SK-N-SH treated with all-trans-retinoic acid at 6 μM for 48 hours (cell line): ENCODE measurements around the gene APOL2.

ENCODE experiments used
- ATAC-seq: fragments of 200-7000 bp; cut with Tn5 transposase; 3 replicates; pipeline ENCODE4 v1.9.1; 2020; ENCODE audit warnings: mild to moderate bottlenecking, moderate library complexity
- ARNTL ChIP-seq: fragments of 450-650 bp; formaldehyde crosslinking; IDR thresholded peaks from 2 replicates; pipeline ENCODE4 v1.5.0; 2020; ENCODE audit warnings: low read depth, mild to moderate bottlenecking, moderate library complexity, borderline replicate concordance
- BACH2 ChIP-seq: fragments of 250-450 bp; sonication (Bioruptor Pico); IDR thresholded peaks from 2 replicates; pipeline ENCODE4 v1.9.0; 2021; ENCODE audit warnings: mild to moderate bottlenecking, borderline replicate concordance
- GLIS3 ChIP-seq: fragments of 250-450 bp; sonication (Bioruptor Pico); IDR thresholded peaks from 2 replicates; pipeline ENCODE4 v1.5.0; 2020; ENCODE audit warnings: mild to moderate bottlenecking, moderate library complexity
- ISL1 ChIP-seq: fragments of 250-450 bp; sonication (Bioruptor Pico); IDR thresholded peaks from 2 replicates; pipeline ENCODE4 v2.1.2; 2022; ENCODE audit warnings: mild to moderate bottlenecking, moderate library complexity
- RARB ChIP-seq: fragments of 250-450 bp; sonication (Bioruptor Pico); IDR thresholded peaks from 2 replicates; pipeline ENCODE4 v1.8.0; 2021; ENCODE audit warnings: mild to moderate bottlenecking, moderate library complexity
- ZC3H10 ChIP-seq: fragments of 250-450 bp; sonication (Bioruptor Pico); IDR thresholded peaks from 2 replicates; pipeline ENCODE4 v1.5.1; 2021; ENCODE audit warnings: mild to moderate bottlenecking, moderate library complexity
- ZFP30 ChIP-seq: fragments of 450-650 bp; formaldehyde crosslinking; IDR thresholded peaks from 2 replicates; pipeline ENCODE4 v1.5.0; 2022; ENCODE audit warnings: mild to moderate bottlenecking, moderate library complexity
- ZNF565 ChIP-seq: fragments of 450-650 bp; formaldehyde crosslinking; conservative IDR thresholded peaks from 2 replicates; pipeline ENCODE4 v1.5.0; 2020; ENCODE audit warnings: low read depth, mild to moderate bottlenecking, moderate library complexity
- ZNF8 ChIP-seq: fragments of 450-650 bp; formaldehyde crosslinking; IDR thresholded peaks from 2 replicates; pipeline ENCODE4 v1.5.0; 2020; ENCODE audit warnings: mild to moderate bottlenecking, moderate library complexity
- TF ChIP-seq, protein P1 (sequence below): fragments of 250-450 bp; sonication (Bioruptor Pico); IDR thresholded peaks from 2 replicates; pipeline ENCODE4 v1.5.1; 2021; ENCODE audit warnings: mild to moderate bottlenecking, moderate library complexity
- TF ChIP-seq, protein P2 (sequence below): fragments of 250-450 bp; sonication (Bioruptor Pico); IDR thresholded peaks from 2 replicates; pipeline ENCODE4 v1.8.0; 2020; ENCODE audit warnings: mild to moderate bottlenecking, moderate library complexity, borderline replicate concordance
- TF ChIP-seq, protein P3 (sequence below): fragments of 250-450 bp; sonication (Bioruptor Pico); IDR thresholded peaks from 2 replicates; pipeline ENCODE4 v1.8.0; 2021; ENCODE audit warnings: low read depth, mild to moderate bottlenecking, moderate library complexity, borderline replicate concordance
- TF ChIP-seq, protein P4 (sequence below): fragments of 250-450 bp; sonication (Bioruptor Pico); IDR thresholded peaks from 2 replicates; pipeline ENCODE4 v1.5.0; 2020; ENCODE audit warnings: mild to moderate bottlenecking, moderate library complexity

APOL2 gene

DNA sequence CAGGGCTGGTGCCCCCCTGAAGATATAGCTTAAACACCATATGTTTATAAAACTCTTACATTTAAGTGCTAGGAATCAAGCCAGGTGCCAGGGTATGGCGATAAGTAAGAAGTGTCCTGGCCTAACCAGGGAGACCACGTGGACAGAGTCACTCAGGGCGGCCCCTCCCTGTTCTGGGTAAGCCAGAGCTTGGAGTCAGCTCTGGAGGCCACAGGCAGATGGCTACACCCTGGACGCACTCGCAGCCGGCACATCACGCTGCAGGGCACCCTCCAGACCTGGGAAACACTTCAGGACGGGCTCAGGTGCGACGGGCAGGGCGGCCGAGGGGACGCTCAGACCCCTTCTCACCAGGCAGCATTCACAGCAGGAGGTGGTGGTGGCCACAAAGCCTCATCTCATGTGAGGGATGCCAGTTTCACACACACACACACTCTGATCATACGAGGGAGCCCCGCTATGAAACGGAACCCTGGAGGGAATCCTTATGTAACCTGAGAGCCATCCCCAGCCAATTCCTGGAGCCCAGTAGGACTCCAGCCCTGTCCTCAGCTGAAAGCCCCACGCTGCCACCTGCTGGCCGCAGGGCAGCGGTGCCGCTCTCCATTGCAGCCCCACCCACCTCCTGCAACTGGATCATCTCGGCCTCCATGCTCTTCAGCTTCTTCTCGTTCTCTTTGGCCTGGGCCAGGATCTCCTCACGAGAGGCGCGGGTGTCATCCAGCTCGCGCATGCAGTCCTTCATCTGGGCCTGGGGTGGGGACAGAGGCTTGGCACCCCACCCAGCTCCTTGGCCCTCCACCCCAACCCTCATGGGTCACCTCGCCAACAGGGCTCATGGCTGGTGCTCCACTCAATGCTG, 47.0 kb upstream of the APOL2 start (continued):
- TF ChIP-seq, protein P1, sequence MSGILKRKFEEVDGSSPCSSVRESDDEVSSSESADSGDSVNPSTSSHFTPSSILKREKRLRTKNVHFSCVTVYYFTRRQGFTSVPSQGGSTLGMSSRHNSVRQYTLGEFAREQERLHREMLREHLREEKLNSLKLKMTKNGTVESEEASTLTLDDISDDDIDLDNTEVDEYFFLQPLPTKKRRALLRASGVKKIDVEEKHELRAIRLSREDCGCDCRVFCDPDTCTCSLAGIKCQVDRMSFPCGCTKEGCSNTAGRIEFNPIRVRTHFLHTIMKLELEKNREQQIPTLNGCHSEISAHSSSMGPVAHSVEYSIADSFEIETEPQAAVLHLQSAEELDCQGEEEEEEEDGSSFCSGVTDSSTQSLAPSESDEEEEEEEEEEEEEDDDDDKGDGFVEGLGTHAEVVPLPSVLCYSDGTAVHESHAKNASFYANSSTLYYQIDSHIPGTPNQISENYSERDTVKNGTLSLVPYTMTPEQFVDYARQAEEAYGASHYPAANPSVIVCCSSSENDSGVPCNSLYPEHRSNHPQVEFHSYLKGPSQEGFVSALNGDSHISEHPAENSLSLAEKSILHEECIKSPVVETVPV (CRISPR knock-in tag) = no peak
- TF ChIP-seq ZNF8 (CRISPR knock-in tag) = no peak
- no peak for TF ChIP-seq ISL1 (CRISPR knock-in tag)
- no peak for TF ChIP-seq ARNTL
- TF ChIP-seq, all 23 proteins: peak for 0

DNA sequence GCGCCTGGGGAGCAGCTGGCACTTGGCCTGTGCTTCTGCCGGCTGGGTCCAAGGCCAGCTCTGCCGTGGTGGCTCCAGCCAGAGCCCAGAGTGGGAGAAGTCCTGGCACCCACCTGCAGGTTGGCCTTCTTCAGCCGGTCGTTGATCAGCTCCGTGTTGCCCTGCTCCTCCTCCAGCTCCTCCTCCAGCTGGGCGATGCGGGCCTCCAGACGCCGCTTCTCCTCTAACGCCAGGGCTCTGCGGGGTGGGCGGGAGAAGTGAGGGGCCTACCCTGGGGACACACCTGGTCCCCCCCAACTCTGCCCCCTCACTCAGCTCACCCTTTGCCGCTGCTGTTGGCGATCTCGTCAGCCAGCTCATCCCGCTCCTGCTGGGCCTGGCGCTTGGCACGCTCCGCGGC, 46.2 kb upstream of the APOL2 start:
- ATAC-seq = no peak
- TF ChIP-seq, protein P2, sequence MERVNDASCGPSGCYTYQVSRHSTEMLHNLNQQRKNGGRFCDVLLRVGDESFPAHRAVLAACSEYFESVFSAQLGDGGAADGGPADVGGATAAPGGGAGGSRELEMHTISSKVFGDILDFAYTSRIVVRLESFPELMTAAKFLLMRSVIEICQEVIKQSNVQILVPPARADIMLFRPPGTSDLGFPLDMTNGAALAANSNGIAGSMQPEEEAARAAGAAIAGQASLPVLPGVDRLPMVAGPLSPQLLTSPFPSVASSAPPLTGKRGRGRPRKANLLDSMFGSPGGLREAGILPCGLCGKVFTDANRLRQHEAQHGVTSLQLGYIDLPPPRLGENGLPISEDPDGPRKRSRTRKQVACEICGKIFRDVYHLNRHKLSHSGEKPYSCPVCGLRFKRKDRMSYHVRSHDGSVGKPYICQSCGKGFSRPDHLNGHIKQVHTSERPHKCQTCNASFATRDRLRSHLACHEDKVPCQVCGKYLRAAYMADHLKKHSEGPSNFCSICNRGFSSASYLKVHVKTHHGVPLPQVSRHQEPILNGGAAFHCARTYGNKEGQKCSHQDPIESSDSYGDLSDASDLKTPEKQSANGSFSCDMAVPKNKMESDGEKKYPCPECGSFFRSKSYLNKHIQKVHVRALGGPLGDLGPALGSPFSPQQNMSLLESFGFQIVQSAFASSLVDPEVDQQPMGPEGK = no peak
- TF ChIP-seq, protein P3, sequence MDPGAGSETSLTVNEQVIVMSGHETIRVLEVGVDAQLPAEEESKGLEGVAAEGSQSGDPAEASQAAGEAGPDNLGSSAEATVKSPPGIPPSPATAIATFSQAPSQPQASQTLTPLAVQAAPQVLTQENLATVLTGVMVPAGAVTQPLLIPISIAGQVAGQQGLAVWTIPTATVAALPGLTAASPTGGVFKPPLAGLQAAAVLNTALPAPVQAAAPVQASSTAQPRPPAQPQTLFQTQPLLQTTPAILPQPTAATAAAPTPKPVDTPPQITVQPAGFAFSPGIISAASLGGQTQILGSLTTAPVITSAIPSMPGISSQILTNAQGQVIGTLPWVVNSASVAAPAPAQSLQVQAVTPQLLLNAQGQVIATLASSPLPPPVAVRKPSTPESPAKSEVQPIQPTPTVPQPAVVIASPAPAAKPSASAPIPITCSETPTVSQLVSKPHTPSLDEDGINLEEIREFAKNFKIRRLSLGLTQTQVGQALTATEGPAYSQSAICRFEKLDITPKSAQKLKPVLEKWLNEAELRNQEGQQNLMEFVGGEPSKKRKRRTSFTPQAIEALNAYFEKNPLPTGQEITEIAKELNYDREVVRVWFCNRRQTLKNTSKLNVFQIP (CRISPR knock-in tag) = no peak
- no peak for TF ChIP-seq BACH2
- no peak for TF ChIP-seq ZC3H10
- TF ChIP-seq, protein P4, sequence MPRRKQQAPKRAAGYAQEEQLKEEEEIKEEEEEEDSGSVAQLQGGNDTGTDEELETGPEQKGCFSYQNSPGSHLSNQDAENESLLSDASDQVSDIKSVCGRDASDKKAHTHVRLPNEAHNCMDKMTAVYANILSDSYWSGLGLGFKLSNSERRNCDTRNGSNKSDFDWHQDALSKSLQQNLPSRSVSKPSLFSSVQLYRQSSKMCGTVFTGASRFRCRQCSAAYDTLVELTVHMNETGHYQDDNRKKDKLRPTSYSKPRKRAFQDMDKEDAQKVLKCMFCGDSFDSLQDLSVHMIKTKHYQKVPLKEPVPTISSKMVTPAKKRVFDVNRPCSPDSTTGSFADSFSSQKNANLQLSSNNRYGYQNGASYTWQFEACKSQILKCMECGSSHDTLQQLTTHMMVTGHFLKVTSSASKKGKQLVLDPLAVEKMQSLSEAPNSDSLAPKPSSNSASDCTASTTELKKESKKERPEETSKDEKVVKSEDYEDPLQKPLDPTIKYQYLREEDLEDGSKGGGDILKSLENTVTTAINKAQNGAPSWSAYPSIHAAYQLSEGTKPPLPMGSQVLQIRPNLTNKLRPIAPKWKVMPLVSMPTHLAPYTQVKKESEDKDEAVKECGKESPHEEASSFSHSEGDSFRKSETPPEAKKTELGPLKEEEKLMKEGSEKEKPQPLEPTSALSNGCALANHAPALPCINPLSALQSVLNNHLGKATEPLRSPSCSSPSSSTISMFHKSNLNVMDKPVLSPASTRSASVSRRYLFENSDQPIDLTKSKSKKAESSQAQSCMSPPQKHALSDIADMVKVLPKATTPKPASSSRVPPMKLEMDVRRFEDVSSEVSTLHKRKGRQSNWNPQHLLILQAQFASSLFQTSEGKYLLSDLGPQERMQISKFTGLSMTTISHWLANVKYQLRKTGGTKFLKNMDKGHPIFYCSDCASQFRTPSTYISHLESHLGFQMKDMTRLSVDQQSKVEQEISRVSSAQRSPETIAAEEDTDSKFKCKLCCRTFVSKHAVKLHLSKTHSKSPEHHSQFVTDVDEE (CRISPR knock-in tag) = no peak
- TF ChIP-seq, protein P1 (CRISPR knock-in tag) = no peak
- TF ChIP-seq GLIS3 (CRISPR knock-in tag) = no peak

DNA sequence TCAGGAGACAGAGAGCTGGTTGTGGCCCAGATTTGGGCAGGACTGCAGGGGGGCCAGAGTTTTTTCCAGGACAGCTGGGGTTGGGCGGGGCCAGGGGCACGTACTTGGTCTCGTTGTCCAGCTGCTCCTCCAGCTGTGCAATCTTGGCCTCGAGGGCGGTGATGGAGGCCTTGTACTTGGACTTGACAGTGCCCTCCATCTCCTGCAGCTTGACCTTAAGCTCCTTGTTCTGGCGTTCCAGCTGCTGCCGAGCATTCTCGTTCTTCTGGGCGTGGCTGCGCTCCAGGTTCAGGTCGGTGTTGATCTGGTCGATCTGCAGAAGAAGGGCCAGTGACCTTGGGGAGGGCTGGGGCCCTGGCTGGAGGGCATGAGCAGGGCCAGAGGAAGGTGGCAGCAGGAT, 45.7 kb upstream of the APOL2 start:
- no peak for TF ChIP-seq ZNF565 (CRISPR knock-in tag)
- ATAC-seq = no peak

DNA sequence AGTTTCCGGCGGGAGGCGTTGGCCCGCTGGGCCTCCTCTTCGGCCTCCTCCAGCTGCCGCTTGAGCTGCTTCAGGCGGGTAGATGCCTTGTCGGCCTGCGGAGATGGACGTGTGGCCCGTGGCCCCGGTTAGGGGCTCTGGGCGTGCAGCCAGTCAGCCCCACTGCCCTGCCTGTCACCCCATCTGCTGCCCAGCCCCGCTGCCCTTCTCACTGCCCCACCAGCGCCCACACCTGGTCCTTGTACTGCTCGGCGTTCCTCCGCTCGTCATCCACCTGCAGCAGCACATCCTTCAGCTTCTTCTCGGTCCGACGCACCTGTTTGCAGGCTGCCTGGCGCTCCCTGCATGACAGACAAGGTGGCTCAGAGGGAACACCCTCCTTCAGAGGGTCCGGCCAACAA, 44.8 kb upstream of the APOL2 start:
- no peak for ATAC-seq
- no peak for TF ChIP-seq RARB (CRISPR knock-in tag)
- TF ChIP-seq, protein P1 (CRISPR knock-in tag) = no peak
- no peak for TF ChIP-seq ZNF8 (CRISPR knock-in tag)
- no peak for TF ChIP-seq ZFP30
- TF ChIP-seq, protein P4 (CRISPR knock-in tag) = no peak
